Activated T-cell treated with anti-CD3 and anti-CD28 coated beads for 1 hour (primary cell): ENCODE data around the gene SPTSSA.
"Not testable (repeated sequence)": the region's sequence is repeated elsewhere in the genome, so short reads cannot be mapped to it uniquely, and the experiment has no call there.

Source experiments
- DNase-seq: peaks from one replicate; pipeline ENCODE4 v3.0.0-alpha.2; 2020; ENCODE audit warnings: low read depth

The SPTSSA gene

DNA sequence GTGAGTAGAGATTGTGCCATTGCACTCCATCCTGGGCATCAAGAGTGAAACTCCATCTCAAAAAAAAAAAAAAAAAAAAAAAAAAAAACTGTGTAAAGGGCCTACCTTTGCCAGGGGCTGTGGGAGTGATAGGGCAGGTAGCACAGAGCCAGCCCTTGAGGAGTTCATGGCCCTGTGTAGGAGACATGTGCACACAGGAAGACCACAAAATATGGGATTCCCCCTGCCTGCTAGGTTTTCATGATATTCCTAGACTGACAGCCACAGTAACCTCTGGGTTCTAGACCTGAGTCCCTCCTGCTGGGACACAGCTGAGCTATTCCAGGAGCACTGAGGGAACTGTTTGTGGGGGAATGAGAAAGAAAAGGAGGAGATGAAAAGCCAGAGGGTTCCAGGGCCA, 8.3 kb upstream of the SPTSSA start:
- no peak for DNase-seq

- DNase-seq, result no peak
Observed at GRCh38 chr14:34466691-34467090, 4.7 kb upstream of the SPTSSA start.

DNA sequence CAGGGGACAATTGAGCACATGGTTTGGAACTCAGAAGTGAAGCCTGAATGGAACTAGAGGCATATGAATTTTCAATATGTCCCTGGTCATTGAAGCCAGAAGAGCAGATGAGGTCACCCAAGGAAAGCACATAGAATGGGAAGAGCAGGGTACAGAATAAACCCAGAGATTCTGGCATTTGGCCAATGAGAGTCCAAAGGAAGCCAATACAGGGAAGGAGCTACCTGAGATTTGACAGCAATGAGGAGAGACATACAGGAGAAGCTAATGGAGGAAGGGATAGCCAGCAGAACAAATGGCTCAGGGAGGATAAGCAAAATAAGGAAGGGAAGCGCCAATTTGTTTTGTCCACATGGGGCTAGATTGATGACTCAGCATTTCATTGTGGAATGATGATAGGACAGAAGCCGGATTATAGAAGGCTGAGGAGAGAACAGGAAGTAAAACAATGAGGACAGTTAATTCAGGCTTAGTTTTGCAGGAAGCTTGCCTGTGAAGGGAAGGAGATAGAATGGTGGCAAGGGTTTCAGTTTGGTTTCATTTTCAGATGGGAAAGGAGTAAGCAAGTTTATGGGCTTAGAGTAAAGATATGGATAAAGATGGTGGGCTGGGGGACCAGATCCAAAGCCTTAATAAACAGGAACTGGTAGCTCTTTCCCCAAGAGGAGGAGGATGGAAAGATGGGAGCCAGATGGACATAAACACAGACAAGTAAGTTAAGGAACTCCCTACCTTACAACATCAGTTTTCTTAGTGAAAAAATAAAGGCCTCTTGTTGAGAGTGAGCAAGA, 3.2 kb upstream of the SPTSSA start:
- no peak for DNase-seq

DNA sequence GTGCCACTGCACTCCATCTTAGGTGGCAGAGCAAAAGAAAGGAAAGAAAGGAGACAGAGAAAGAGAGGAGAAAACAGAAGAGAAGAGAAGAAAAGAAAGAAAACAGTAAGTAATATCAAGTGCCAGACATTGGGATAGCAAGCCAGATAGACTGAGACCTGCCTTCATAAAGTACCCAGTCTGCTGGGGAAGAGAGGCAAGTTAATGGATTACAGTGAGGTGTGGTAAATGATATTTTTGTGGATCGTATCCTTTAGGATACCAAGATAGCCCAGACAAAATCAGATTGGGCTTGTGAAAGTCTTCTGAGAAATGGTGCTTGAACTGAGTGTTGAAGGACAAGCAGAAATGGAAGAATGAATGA, 1.5 kb upstream of the SPTSSA start:
- no peak for DNase-seq

GRCh38 chr14:34461334-34462131, 507 bp downstream of the SPTSSA start:
- no peak for DNase-seq

DNA sequence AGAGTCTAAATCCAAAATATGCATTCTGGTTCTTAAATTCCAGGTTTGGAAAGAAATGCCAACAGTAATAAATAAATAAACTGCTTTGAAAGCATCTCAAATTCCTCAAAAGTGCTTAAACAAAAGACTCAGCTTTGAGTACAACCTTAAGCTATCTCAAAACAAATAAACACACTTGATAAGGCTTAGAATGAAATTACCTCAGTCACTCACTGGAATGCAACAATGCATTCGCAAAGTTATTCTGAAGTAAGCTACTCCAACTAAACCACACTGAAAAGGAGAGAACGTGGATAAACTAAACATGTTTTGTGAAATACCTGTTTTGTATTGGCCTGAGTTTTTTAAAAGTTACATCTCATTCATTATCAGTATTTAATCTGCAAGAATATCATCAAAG, 1.2 kb downstream of the SPTSSA start:
- no peak for DNase-seq

- DNase-seq, result no peak
Observed at GRCh38 chr14:34460295-34460694, 1.7 kb downstream of the SPTSSA start.

- DNase-seq, result no peak
Observed at GRCh38 chr14:34457186-34457585, 4.9 kb downstream of the SPTSSA start.

GRCh38 chr14:34453226-34453625, 8.8 kb downstream of the SPTSSA start:
- no peak for DNase-seq

GRCh38 chr14:34452258-34452822, 9.7 kb downstream of the SPTSSA start:
- no peak for DNase-seq

DNA sequence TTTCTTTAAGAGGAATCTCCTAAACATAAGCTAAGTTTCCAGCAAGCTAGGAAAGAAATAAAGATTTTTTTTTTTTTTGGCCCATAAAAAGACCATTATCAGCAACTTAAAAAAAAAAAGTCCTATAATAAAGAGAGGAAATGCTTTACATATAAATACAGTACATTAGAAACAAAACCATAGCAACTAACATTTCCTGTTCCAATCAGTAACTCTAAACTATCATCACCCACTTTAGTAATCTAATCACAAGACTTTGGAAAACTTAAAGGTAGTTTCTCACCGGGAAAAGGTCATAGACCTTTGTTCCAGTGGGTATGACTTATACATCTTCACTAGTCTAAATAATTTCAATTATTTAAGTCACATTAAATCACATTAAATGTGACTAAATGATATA, 11.1 kb downstream of the SPTSSA start:
- no peak for DNase-seq

DNA sequence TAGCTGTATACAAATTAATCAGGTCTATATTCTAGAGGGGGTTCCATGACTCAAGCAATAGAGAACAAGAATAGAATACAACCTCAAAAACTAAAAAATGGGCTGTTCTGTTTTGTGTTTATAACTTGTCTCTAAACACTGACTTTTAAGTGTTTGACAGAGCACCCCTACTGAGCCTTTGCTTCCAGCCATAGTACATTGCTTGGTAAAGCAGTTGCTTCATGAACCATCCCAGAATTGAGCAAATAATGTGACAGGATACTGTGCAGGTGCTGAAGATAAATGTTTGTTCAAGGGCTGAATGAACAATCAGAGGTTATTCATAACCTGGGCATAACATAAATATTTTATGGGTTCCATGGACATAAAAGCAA, 11.5 kb downstream of the SPTSSA start:
- no peak for DNase-seq

DNA sequence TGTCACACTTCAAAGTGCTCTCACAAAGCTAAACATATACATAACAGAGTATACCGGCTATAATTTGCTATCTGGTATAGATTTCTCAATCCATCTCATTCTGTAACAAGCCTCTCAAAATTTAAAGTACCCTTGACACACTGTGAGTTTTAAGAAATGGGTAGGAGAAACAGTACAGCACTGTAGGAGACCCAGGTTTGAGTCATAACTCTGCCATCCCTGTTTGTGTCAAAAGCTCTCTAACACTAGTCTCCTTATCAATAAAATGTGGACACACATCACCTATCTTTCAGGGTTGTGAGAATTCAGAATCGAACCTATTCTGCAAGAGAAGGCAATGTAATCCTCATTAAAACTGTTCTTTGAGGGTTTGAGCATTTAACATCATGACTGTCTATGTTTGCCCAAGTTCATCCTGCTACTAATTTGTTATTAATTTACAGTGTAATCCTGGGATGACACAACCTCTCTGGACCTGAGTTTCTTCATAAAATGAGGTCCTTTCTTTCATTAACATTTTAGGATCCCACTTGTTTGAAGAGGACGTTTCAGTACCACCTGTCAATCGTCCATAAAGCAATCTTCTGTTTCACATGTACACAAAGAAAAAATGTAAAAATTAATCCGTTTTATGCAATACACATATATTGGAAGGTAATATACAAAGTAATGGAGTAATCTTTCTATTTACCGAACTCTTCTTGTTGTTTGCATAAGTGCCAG, 12.1 kb downstream of the SPTSSA start:
- DNase-seq, result no peak

GRCh38 chr14:34439090-34439489, 22.9 kb downstream of the SPTSSA start:
- DNase-seq, result no peak

DNA sequence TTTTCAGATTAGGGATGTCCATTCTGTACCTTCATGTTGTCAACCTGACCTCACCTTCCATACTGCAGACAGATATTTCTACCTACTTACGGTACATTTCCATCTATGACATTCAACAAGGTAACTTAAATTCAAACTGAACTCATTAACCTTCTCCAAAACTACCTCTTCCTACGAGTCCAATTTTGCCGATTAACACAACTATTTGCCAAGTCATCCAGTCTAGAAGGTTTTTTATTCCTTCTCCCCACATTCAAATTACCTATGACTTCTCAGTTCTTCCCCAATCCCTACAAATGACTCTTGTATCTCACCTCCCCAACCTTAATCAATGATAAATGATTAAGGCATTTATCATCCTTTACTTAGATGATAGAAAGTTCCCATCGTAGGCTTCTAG, 23.6 kb downstream of the SPTSSA start:
- DNase-seq, result no peak

- no peak for DNase-seq
Observed at GRCh38 chr14:34437729-34438080, 24.3 kb downstream of the SPTSSA start.

DNA sequence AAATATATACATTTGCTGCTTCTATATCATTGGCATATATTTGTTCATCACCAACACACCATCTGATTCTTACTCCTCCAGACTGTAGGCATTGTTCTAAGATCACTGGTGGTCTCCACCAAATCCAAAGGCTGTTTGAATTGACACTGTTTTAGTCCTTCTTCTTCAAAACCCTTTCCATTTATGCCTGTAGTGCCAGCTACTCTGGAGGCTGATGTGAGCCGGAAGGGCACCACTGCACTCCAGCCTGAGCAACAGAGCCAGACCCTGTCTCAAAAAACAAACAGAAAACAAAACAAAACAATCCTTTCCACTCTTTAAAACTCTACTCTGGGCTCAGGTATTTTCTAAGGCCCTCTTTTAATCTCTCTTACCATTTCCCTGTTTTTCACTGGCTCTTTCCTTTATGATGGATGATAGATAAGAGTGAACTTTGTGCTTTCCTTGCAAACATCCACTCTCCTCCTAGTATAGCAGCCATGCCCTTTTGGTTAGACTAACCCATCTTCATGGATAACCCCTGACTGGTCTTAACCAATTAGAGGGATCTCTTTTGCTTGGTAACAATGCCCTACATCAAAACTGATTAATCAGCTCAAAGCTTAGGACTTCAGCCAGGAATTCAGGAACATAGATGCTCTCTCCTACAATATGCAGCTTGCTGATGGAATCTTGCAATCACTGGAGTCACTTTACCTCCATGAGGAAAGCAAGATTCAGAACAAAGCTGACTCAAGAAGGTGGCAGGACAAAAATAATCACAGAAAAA, 24.9 kb downstream of the SPTSSA start:
- DNase-seq, result no peak

DNA sequence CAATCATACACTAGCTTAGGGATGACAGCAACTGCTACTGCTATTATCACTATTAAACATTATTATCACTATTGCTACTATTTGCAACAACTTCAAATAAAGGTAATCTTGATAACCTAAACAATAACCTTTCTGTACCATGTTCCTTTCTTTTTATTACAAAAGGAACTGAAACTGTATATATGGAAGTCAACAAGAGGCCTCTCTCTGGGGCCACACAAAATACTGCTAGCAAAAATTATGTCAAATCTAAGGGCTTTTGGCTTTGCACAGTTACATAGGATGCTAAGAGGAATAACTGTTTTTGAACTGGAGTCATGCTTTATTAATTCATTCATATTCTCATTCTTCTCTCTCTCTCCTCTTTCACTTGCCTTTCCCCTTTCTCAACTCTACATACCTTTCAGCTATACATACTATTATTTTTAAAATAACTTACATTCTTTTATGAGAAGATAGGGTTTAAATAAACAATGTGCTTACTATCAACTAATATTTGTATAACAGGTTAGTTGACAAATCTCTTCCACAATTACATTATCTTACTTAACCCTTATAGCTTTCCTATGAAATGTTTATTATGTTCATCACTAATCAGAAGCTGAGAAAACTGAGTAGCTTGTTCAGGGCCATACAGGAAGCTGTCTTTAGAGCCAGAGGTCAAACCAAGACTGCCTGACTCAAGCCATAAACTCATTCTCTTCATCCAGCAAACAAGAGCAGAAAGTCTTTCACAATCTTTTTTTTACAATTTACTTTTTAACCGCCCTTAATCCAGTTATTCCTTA, 25.7 kb downstream of the SPTSSA start:
- no peak for DNase-seq

- no peak for DNase-seq
Observed at GRCh38 chr14:34433957-34434356, 28.1 kb downstream of the SPTSSA start.

GRCh38 chr14:34428102-34428466, 34.0 kb downstream of the SPTSSA start:
- not testable (repeated sequence) for DNase-seq
